Heart left ventricle (tissue), 13 donors: ENCODE data around the gene BSND.

Experiments used
- CTCF ChIP-seq, 12 donors: fragments of 200-600 bp; sonication (generic) in 4 of 12; IDR thresholded peaks; one replicate each; pipeline versions ENCODE4 v1.5.0 to v1.8.0; 2018 to 2022; ENCODE audit warnings: antibody characterized with exemption in 12 of 12, mild to moderate bottlenecking in 5 of 12
- POLR2A ChIP-seq, 2 donors: fragments of 450-650 bp; IDR thresholded peaks; one replicate each; pipeline ENCODE4 v1.6.1; 2017; ENCODE audit warnings: antibody characterized with exemption in 2 of 2, mild to moderate bottlenecking in 2 of 2, moderate library complexity in 2 of 2
- donor health status: ischemic (EF 13 %, LVEDD 7.1; RV severe dilation, severe dysfunction).
- donor health status: DM: no; HTN: yes; CAD: no.
- donor health status: DM: no; HTN: no; CAD: no.
- donor health status: ischemic (EF 25% LVEDD 6.9; RV normal size, moderate dysfunction).
- donor health status: ischemic (EF 25% LVEDD 5.7; RV mildly dilated, moderate dysfunction).
- donor health status: ischemic (EF 35%, LVEDD 5.7; RV mildly dilated, moderate dysfunction).
- donor health status: nonischemic (EF 11% LVEDD 7.7; RV severe dilation, severe dysfunction).
- donor health status: DM: yes; HTN: yes; CAD: no.
- donor health status: PGD.
- donor health status: ischemic (EF 29% LVEDD 5.4; RV normal size, mild dysfunction).
- donor health status: nonischemic (EF 23%, LVEDD 6.1; RV moderate dilation, normal function).

DNA sequence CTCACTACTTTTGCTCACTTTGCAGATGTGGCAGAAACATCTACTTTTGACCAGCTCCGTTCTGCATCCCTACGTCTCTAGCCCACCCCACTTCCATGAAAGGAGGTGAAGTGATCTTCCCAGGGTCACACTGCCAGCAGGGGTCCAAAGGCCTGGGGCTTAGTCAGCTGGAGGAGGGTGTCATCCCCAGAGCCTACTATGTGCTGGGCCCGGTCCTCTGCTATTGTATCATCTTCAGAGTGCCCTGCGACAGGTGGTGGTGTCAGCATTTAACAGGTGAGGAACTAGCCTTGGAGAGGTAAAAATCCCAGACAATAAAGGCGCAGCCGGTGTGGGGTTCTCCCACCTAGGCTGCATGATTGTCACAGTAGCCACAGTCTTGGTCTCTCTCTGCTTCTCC, 5.6 kb upstream of the BSND start:
- TF ChIP-seq CTCF (IDR thresholded peaks at IDR 0.05) (no peak), POLR2A (IDR thresholded peaks at IDR 0.05) (no peak)
